HG02642 (cell line): ENCODE measurements around the gene VAT1L.

ENCODE experiments used
- ATAC-seq: cut with Tn5 transposase; IDR thresholded peaks from one replicate; pipeline ENCODE4 v1.9.1; 2021; ENCODE audit warnings: mild to moderate bottlenecking; ENCODE audit not compliant: unreplicated experiment, poor library complexity

Gene VAT1L

DNA sequence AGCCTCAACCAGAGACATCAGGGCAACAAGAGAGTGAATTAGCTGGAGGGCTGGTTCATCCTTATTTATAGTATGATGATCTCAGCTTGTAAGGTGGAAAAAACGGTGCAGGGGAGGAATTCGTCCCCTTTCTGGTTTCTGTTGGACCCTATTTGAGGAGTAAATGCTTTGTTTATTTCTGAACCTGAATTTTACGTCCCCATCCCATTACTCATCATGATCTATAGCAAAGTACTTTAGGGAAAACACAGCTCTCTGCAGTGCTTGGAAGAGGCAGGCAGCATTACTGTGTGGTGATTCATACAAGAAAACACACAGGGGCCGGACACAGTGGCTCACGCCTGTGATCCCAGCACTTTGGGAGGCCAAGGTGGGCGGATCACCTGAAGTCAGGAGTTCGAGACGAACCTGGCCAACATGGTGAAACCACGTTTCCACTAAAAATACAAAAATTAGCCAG is 8.0 kb upstream of the VAT1L start:
- no peak for ATAC-seq

DNA sequence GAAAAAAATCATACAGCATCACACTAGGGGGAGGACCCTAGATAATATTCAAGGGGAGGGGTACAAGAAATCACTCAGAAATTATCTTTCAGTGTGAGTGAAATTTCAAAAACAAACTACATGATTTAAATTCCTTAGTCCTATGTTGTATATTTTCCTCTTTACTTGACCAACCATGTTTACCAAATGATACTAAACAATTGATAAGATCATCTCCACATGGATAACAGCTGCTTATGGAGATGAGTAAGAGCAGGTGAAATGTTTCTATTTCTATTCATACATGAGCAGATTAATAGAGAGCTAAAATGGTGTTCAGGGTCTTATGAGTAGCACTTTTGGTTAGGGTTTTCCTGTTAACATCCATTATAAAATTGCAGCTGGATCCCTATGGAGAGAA is 7.3 kb upstream of the VAT1L start:
- no peak for ATAC-seq

DNA sequence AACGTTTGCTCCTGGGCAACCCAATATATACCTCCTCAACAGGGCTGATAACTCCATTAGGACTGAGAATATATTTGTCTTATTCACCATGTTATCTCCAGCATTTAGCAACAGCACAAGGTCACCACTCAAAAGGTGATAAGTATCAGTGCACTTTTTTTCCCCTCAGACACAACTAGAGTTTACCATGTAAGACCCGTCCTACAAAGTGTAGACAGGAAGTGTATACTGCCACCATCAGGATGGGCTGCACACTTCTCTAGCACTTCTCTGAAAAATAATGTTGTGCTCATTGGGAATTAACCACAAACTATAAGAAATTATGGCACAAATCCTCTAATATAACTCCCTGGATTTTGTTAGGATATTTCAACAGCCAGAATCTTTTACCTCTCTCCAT is 5.7 kb upstream of the VAT1L start:
- no peak for ATAC-seq

DNA sequence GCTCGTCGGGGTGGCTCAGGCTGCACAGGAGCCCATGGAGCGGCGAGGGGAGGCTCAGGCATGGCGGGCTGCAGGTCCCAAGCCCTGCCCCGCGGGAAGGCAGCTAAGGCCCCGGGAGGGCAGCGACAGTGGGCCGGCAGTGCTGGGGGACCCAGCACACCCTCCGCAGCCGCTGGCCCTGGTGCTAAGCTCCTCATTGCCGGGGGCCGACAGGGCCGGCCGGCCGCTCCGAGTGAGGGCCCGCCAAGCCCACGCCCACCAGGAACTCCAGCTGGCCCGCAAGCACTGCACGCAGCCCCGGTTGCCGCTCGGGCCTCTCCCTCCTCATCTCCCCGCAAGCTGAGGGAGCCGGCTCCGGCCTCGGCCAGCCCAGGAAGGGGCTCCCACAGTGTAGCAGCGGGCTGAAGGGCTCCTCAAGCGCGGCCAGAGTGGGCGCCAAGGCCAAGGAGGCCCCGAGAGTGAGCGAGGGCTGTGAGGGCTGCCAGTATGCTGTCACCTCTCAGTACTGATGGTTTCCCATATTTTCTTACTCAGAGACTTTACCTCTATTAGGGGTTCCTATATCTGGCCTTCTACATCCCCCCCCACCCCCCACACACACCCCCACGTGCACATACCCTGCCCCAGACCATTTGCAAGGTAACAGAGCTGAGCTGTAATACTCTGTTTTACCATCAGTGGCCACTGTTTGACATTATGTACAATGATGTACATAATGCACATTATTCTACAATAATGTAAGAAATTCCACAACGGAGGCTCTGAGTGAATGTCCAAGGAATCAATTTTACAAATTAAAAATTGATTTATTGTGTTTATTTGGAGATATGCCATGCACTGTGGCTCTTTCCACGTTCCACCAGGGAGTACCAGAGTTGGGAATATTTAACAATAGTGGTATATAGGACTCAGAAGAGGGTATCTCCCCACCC is 3.7 kb upstream of the VAT1L start:
- ATAC-seq: no peak

DNA sequence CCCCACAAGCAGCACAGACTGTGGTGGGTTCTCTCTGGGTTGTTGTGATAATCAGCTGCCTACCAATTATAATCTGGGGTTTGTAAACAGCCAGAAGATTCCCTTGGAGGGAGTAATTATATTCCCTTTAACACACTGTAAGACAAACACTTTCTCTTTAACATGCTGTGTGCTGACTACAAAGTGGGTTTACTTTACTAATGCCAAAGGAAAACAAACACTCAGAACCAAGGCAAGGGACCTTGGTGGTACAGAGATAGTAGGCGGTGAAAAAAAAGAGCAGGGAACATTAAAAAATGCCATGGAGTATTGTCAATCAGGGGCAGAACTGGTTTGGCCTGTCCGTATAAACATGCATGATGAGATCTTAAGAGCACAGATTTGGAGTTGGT is 3.0 kb upstream of the VAT1L start:
- ATAC-seq: no peak

DNA sequence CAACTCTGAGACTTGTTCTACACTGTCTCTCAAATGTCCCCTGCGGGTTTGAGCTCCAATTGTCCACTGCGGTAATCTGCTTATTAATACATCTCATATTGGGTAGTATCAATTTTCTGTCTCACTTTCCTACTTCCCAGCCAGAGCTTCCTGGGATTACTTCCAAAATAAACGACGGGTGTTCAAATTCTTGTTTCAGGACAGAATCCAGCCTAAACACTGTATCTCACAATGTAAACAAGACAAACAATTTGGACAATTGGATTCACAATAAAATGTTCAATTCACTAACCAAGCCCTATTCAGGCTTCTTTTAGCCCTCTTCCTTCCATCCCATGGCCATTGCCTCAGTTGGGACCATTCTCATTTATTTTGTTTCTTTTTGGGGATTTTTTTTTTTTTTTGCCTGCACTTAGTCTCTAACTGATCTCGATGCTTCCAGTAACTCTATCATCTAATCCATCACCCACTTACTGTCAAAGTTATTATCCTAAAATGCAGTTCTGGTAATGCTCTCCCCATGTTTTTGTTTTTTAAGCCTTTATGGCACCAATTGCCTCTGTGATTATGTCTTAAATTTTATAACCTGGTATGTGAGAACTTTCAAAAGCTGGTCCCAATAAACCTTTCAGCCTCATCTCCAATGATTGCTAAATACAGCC is 2.0 kb upstream of the VAT1L start:
- no peak for ATAC-seq

DNA sequence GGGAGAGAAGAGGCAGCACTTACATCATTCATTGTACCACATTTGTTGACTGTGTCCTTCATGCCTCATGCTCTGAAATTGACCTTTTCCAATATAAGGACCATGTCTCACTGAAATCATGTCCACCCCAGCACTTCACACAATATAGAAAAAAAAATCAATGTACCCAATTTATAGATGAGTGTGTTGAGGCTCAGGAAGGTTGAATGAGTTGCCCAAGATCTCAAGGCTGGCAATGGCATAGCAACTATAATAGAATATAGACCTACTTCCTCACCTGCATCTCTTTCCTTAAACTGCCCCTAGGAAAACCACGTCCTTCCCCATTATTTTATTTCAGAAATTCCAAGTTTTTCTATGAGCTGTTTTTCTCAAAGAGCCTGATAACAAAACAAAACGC is 912 bp upstream of the VAT1L start:
- no peak for ATAC-seq

GRCh38 chr16:77789085-77790008 is 983 bp downstream of the VAT1L start:
- ATAC-seq: no peak

GRCh38 chr16:77790009-77790372 is 1.6 kb downstream of the VAT1L start:
- no peak for ATAC-seq

DNA sequence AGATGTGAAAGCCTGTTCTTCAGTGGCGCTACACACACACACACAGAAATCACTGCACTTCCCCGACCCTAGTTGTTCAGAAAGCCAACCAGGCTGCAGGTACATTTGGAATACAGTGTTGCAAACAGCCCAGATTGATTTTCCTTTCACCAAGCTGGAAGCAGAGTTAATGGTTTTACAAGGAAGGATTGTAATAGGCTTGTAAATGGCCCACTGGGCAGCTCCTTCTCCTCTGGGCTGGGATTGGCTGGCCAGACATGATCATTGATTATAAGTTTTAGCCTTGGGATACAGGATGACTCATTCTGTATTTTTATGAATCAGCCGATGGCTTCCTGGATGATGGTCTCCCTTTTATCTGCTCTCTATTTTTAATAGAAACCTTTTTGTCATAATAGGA is 2.5 kb downstream of the VAT1L start:
- no peak for ATAC-seq

DNA sequence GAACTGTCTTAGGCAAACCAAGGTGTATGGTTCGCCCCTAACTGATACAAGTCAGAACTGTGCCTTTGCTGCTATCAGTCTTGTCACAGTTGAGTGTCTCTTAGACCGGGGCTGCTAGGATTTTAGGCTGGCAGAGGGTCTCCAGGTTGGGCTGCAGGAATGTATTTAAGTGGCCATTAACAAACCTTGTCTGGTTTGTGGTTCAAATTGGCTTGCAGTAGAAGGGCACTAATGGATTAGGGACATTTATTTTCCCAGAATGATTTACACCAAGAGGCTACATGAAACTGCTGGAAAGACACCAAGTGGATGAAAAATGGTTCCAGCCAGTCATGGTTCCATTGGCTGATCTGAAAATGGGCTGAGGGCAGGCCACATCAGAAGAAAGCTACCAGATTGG is 5.1 kb downstream of the VAT1L start:
- ATAC-seq: no peak

- no peak for ATAC-seq
Observed at GRCh38 chr16:77794586-77794985, 6.2 kb downstream of the VAT1L start.

- no peak for ATAC-seq
Observed at GRCh38 chr16:77801817-77802216, 13.5 kb downstream of the VAT1L start.

DNA sequence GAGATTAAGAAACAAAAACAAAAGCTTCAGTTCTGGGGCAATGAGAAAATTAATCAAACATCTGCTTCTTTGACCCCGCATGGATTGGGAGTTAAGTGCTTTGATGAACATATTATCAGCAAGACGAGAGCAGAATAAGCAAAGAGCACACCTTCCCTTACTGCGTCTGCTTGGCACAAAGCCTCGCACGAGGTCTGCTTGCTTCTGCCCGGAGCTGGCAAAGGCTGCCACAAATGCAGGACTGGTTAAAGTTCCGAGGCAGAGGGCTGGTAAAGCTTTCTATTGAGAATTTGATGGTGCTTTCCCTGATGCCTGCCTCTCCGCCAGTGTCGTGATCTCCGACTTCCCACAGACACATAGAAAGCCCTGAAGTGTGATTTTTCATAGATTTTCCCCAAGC is 17.0 kb downstream of the VAT1L start:
- ATAC-seq: no peak

DNA sequence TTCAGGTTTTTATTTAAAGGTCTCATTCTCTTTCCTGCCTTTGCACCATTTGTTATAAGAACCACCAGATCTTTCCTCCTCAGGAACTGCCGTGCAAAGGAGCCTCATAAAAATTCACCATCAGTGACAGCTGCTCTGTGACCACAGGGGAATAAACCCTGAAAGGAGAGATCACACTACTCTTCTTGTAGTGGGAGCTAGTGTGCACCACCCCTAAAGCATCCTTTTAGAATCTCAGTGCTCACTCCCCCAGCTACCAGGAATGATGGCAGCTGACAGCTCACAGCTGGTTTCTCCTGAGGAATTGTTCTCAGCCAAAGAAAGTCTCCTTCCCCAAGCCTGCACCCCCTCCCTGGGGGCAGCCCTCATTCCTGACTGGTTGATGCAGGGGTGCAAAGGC is 18.7 kb downstream of the VAT1L start:
- no peak for ATAC-seq

GRCh38 chr16:77812856-77813500 is 24.6 kb downstream of the VAT1L start:
- ATAC-seq: no peak

- no peak for ATAC-seq
Observed at GRCh38 chr16:77816293-77816692, 27.9 kb downstream of the VAT1L start.

DNA sequence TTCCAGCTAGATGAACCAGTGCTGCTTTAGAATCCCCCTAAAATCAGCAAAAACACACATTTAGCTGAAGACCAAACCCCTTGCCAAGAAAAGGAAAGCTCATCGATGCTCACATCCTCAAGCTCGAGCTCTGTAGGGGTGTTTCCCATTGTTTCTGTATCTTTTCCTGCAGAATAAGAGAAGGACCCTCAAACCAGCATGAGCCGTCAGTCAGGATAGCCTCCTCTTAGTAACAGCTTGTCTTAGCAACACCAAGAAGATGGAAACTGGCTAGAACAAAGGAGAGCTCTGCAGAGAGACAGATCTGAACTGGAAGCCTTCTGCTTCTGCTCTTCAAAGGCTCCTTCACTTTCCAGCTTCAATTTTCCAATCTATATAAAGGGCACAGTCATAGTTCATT is 32.0 kb downstream of the VAT1L start:
- no peak for ATAC-seq

DNA sequence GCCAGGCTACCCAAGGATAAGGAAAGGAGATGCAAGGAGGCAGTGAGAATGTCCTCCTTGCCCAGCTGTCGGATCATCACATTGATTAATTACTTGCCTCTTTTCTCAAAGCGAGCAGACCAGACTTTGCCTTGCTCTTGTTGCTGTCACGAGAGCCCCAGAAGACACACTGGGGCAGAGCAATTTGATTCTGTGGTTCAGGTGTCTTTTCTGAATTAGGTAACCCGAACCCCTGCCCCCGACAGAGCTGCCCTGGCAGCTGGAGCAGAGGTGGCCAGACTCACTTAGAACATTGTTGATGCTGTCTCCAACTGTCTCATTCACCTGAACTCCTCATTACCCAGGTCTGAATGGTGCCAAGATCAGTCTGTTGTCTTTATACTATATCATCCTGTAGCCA is 34.3 kb downstream of the VAT1L start:
- ATAC-seq: no peak

DNA sequence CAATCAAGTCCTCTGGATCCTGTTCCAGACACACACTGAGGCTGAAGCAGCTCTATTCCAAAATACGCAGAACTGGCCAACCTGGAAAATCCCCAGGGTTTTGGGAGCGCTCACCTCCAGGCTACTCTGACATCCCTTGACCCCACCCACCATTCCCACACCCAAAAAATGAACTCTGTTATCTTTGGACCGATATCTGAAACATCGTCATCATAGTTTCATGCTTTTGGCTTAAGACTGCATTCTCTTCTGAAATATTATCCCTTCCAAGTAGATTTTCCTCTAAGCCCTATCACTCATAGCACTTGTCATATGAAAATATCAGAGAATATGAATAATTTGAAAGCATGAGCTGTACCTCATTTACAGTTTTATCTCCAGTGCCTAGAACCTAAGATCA is 34.7 kb downstream of the VAT1L start:
- no peak for ATAC-seq
